Lower leg skin (tissue), 4 donors: ENCODE results near the gene IPO5. TPM values are rescaled to one million over a fixed set of nuclear protein-coding genes. Genes with fewer than 3 reads are reported as not detected.

Experiments
- DNase-seq, 2 donors: peaks; one replicate each; pipeline ENCODE4 v3.0.0-alpha.2; 2019; ENCODE audit warnings: low spot score in 2 of 2
- H3K4me3 ChIP-seq: fragments of 200-600 bp; sonication (generic); 2 replicates; pipeline ENCODE4 v1.5.1; 2017; ENCODE audit warnings: mild to moderate bottlenecking, low read depth; ENCODE audit not compliant: poor library complexity, severe bottlenecking
- POLR2A ChIP-seq, 2 donors: fragments of 450-650 bp; IDR thresholded peaks; one replicate each; pipeline ENCODE4 v1.6.1; 2016 to 2017; ENCODE audit warnings: antibody characterized with exemption in 2 of 2, mild to moderate bottlenecking in 1 of 2, moderate library complexity in 1 of 2
- WGBS, 2 donors: methylation state at CpG; one replicate each; pipeline ENCODE4 v1.1.5; 2018; 5-methylcytosine and 5-hydroxymethylcytosine counted together
- intact Hi-C: fragments of 100-400 bp; cut with DNase I; formaldehyde crosslinking; loops from one replicate; pipeline ENCODE4 v1.15.0; 2023; ENCODE audit warnings: low total_unique reads
- total RNA-seq, 4 donors: library from RNA; depleted of rRNA; stranded (reverse); fragments of >200 nt; gene quantifications; one replicate each; pipeline ENCODE4 v1.1.0, GENCODE V29; 2016
- TF ChIP-seq, protein P1 (sequence below), 3 donors: fragments of 450-650 bp; IDR thresholded peaks; one replicate each; pipeline ENCODE4 v1.5.1; 2016; ENCODE audit warnings: antibody characterized with exemption in 3 of 3, mild to moderate bottlenecking in 3 of 3, moderate library complexity in 2 of 3

The IPO5 gene
- total RNA-seq, 4 donors from 2014 or later, result 52.5 to 89.5 (median 75.0) TPM

- no peak for DNase-seq
- no peak overlapping the region for H3K4me3 ChIP-seq
- TF ChIP-seq, protein P1, sequence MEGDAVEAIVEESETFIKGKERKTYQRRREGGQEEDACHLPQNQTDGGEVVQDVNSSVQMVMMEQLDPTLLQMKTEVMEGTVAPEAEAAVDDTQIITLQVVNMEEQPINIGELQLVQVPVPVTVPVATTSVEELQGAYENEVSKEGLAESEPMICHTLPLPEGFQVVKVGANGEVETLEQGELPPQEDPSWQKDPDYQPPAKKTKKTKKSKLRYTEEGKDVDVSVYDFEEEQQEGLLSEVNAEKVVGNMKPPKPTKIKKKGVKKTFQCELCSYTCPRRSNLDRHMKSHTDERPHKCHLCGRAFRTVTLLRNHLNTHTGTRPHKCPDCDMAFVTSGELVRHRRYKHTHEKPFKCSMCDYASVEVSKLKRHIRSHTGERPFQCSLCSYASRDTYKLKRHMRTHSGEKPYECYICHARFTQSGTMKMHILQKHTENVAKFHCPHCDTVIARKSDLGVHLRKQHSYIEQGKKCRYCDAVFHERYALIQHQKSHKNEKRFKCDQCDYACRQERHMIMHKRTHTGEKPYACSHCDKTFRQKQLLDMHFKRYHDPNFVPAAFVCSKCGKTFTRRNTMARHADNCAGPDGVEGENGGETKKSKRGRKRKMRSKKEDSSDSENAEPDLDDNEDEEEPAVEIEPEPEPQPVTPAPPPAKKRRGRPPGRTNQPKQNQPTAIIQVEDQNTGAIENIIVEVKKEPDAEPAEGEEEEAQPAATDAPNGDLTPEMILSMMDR (IDR thresholded peaks at IDR 0.05), result no peak
- no peak for TF ChIP-seq POLR2A (IDR thresholded peaks at IDR 0.05)
- intact Hi-C loops, result no loop called here
- 37 to 38% methylated on average over 2 of the region's 2 CpGs for WGBS, 2 donors
Observed at GRCh38 chr13:97974773-97975172, 21.3 kb downstream of the IPO5 start.

GRCh38 chr13:97975280-97975847, 21.9 kb downstream of the IPO5 start:
- no peak for TF ChIP-seq POLR2A (IDR thresholded peaks at IDR 0.05)
- TF ChIP-seq, protein P1 (IDR thresholded peaks at IDR 0.05), result no peak
- 12 to 17% methylated on average over 20 of the region's 20 CpGs for WGBS, 2 donors
- intact Hi-C loops, result no loop called here
- no peak for DNase-seq
- peak overlapping the region; percentile 55 for H3K4me3 ChIP-seq

DNA sequence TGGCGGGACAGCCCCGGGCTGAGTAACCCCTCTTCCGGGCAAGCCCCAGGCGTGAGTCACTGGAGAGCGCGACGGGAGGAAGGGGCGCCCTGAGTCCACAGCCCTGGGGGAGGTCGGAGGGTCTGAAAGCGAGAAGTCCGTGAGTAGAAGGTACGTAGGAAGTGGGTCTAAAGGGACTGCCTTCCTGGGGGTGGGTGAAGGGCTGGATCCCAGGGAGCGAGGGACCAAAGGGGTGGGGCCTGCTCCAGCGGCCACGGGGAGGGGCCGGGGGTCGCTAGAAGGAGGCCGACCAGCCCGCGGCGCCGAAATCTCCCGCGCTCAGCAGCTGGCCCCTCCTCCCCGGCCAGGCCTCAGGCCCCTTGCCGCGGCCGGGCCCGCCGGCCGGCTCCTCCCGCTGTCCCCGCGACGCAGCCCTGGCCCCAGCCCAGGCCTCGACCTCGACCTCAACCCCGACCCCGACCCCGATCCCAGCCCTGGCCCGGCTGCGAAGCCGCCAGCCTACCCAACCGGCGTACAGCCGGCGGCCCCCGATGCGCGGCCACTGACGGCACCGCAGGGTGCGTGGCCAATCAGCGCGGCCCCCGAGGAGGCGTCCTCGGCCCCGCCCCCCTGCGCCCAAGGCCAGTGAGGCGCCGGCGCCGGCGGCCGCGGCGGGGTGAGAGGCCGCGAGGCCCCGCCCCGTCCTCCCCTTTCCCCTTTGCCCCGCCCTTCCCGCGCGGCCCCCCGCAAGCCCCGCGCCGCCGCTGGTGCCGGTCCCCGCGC, 22.6 kb downstream of the IPO5 start:
- peak overlapping the region; percentile 60 for H3K4me3 ChIP-seq
- DNase-seq, result peak; percentile 79 to 97
- TF ChIP-seq, protein P1 (IDR thresholded peaks at IDR 0.05), result no peak
- TF ChIP-seq POLR2A (IDR thresholded peaks at IDR 0.05), result no peak
- intact Hi-C loops, result no loop called here
- WGBS, 2 donors, result 0% methylated on average over 11 to 37 of the region's 84 CpGs

DNA sequence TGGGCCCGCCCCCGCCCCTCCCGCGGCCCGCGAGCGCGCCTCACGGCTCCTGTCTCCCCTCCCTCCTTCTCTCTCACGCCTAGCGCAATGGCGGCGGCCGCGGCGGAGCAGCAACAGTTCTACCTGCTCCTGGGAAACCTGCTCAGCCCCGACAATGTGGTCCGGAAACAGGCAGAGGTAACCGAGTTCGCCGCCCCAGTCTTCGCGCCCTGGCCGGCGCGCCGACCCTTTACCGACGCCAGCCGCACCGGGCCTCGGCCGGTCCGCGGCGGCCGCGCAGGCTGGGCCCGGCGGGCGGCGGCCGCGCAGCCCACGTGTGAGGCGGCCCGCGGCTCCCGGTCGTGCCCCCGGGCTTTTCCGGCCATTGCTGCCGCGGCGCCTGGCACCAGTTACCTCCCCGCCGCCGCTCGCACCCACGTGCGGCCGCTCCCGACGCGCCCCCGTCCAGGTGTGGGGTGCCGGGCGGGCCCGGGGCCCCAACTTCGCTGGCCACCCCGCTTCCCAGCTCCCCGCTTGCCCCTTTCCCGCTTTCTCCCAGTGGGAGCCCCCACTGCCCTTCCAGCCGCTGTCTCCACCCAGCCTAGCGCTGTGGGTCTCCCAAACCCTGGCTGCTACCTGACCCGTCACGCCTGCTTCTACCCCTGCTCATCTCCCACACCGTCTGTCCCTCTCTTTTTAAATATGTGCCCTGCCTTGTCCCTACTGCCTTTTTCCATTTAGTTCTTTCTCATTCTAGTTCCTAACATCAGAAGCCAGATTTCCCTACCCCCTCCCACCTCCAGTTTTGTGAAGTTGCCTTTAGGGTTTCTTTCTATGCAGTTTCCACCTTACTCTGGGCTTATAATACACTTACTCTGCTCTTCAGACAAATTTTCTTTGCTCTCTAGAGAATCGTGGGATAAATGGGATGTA, 23.4 kb downstream of the IPO5 start:
- H3K4me3 ChIP-seq, result peak overlapping the region; percentile 60
- TF ChIP-seq POLR2A (IDR thresholded peaks at IDR 0.05), result no peak
- TF ChIP-seq, protein P1 (IDR thresholded peaks at IDR 0.05), result no peak
- 1% methylated on average over 21 to 51 of the region's 79 CpGs for WGBS, 2 donors
- intact Hi-C loops, result no loop called here
- peak in 1 of 2 donors; percentile 86 for DNase-seq

- no peak for DNase-seq
- H3K4me3 ChIP-seq, result no peak overlapping the region
- no peak for TF ChIP-seq POLR2A (IDR thresholded peaks at IDR 0.05)
- TF ChIP-seq, protein P1 (IDR thresholded peaks at IDR 0.05), result no peak
- 65 to 72% methylated on average over 7 of the region's 7 CpGs for WGBS, 2 donors
- intact Hi-C loops, result no loop called here
Observed at GRCh38 chr13:97977982-97978381, 24.5 kb downstream of the IPO5 start.
